Neural progenitor cell (in vitro differentiated cells): Measurements from ENCODE around the gene HERC3. TPM values are rescaled to one million over a fixed set of nuclear protein-coding genes. Genes with fewer than 3 reads are reported as not detected.

Source experiments
- DNase-seq: peaks from one replicate; pipeline ENCODE4 v3.0.0-alpha.2; 2016; ENCODE audit warnings: low spot score
- H2AFZ ChIP-seq: fragments of 200-600 bp; sonication (generic); replicated peaks from 2 replicates; pipeline ENCODE4 v1.6.1; 2016; ENCODE audit warnings: antibody characterized with exemption
- H3F3A ChIP-seq: fragments of 200-600 bp; sonication (generic); 2 replicates; pipeline ENCODE4 v1.6.1; 2016; ENCODE audit warnings: antibody characterized with exemption, low read depth
- H3K27ac ChIP-seq: fragments of 200-600 bp; sonication (generic); 2 replicates; pipeline ENCODE4 v1.5.1; 2016; ENCODE audit warnings: mild to moderate bottlenecking
- H3K27me3 ChIP-seq: fragments of 200-600 bp; sonication (generic); 2 replicates; pipeline ENCODE4 v1.6.1; 2016; ENCODE audit warnings: mild to moderate bottlenecking, moderate library complexity
- H3K36me3 ChIP-seq: fragments of 200-600 bp; sonication (generic); 2 replicates; pipeline ENCODE4 v1.5.1; 2016
- H3K4me1 ChIP-seq: fragments of 200-600 bp; sonication (generic); 2 replicates; pipeline ENCODE4 v1.6.1; 2016; ENCODE audit warnings: mixed run types
- H3K4me2 ChIP-seq: fragments of 200-600 bp; sonication (generic); 2 replicates; pipeline ENCODE4 v1.6.1; 2016
- H3K4me3 ChIP-seq: fragments of 200-600 bp; sonication (generic); 2 replicates; pipeline ENCODE4 v1.5.1; 2016
- H3K79me2 ChIP-seq: fragments of 200-600 bp; sonication (generic); 2 replicates; pipeline ENCODE4 v1.6.1; 2016; ENCODE audit warnings: low read depth
- H3K9ac ChIP-seq: fragments of 200-600 bp; sonication (generic); 2 replicates; pipeline ENCODE4 v1.6.1; 2016
- H3K9me3 ChIP-seq: fragments of 200-600 bp; sonication (generic); 2 replicates; pipeline ENCODE4 v1.5.1; 2016; ENCODE audit warnings: low read depth
- H4K20me1 ChIP-seq: fragments of 200-600 bp; sonication (generic); 2 replicates; pipeline ENCODE4 v1.6.1; 2016; ENCODE audit warnings: low read depth
- H3K27ac Mint-ChIP-seq: 3 replicates; pipeline ENCODE4 v1.8.0; 2021; ENCODE audit warnings: mixed read lengths
- H3K27me3 Mint-ChIP-seq: 2 replicates; pipeline ENCODE4 v1.8.0; 2022; ENCODE audit warnings: low read depth, mild to moderate bottlenecking, inconsistent platforms, moderate library complexity, mixed read lengths; ENCODE audit not compliant: insufficient read depth
- H3K36me3 Mint-ChIP-seq: 3 replicates; pipeline ENCODE4 v1.8.0; 2021; ENCODE audit warnings: mixed read lengths
- H3K4me1 Mint-ChIP-seq: 3 replicates; pipeline ENCODE4 v1.8.0; 2021; ENCODE audit warnings: mixed read lengths
- H3K4me3 Mint-ChIP-seq: 3 replicates; pipeline ENCODE4 v1.8.0; 2021; ENCODE audit warnings: mild to moderate bottlenecking, moderate library complexity, mixed read lengths
- H3K9me3 Mint-ChIP-seq: 3 replicates; pipeline ENCODE4 v1.8.0; 2020; ENCODE audit warnings: mixed read lengths
- CTCF ChIP-seq: fragments of 200-600 bp; sonication (generic); IDR thresholded peaks from 2 replicates; pipeline ENCODE4 v1.5.1; 2017; ENCODE audit warnings: antibody characterized with exemption, mild to moderate bottlenecking
- EZH2 ChIP-seq: fragments of 200-600 bp; sonication (generic); IDR thresholded peaks from 2 replicates; pipeline ENCODE4 v1.6.1; 2017; ENCODE audit warnings: antibody characterized with exemption, mild to moderate bottlenecking, moderate library complexity
- EZH2phosphoT487 ChIP-seq: fragments of 200-600 bp; sonication (generic); IDR thresholded peaks from 2 replicates; pipeline ENCODE4 v1.6.1; 2017; ENCODE audit warnings: antibody characterized with exemption
- total RNA-seq: library from RNA; depleted of rRNA; stranded (reverse); fragments of >200 nt; gene quantifications from 2 replicates; pipeline ENCODE4 v1.2.3, GENCODE V29; 2015; ENCODE audit warnings: low replicate concordance

The HERC3 gene
- total RNA-seq, 1 donor from 2014 or later, result 4.1 TPM

- Histone ChIP-seq H4K20me1 (no peaks in the 10 kb centered on the region), H3F3A (no peaks in the 10 kb centered on the region), H3K36me3 (no peaks in the 10 kb centered on the region), H3K4me2 (no peak overlapping the region), H3K9ac (no peak overlapping the region), H3K9me3 (no peaks in the 10 kb centered on the region), H3K79me2 (no peaks in the 10 kb centered on the region), H3K4me3 (no peak overlapping the region), H2AFZ (no peak overlapping the region), H3K27me3 (no peaks in the 10 kb centered on the region), H3K4me1 (no peaks in the 10 kb centered on the region), H3K27ac (no peak overlapping the region)
- Mint-ChIP-seq H3K4me1 (peaks cover 7% of the 10 kb centered on the region), H3K9me3 (no peaks in the 10 kb centered on the region), H3K4me3 (no peak overlapping the region), H3K36me3 (no peaks in the 10 kb centered on the region), H3K27ac (no peak overlapping the region), H3K27me3 (no peaks in the 10 kb centered on the region)
- TF ChIP-seq EZH2phosphoT487, result no peak
- no peak for TF ChIP-seq CTCF
- no peak for TF ChIP-seq EZH2
- no peak for DNase-seq
Observed at GRCh38 chr4:88570001-88570400, 22.3 kb upstream of the HERC3 start.

GRCh38 chr4:88573276-88573980 is 18.9 kb upstream of the HERC3 start:
- DNase-seq, result no peak
- no peak overlapping the region for H3K4me3 Mint-ChIP-seq
- Histone ChIP-seq H4K20me1 (no peaks in the 10 kb centered on the region), H3K4me2 (no peak overlapping the region), H3K4me1 (no peaks in the 10 kb centered on the region), H3K79me2 (no peaks in the 10 kb centered on the region), H3K36me3 (no peaks in the 10 kb centered on the region), H3K4me3 (no peak overlapping the region), H3F3A (no peaks in the 10 kb centered on the region), H3K9me3 (no peaks in the 10 kb centered on the region), H3K27me3 (no peaks in the 10 kb centered on the region), H2AFZ (peak overlapping the region; percentile 78), H3K9ac (no peak overlapping the region), H3K27ac (no peak overlapping the region)
- no peaks in the 10 kb centered on the region for H3K27me3 Mint-ChIP-seq
- no peaks in the 10 kb centered on the region for H3K36me3 Mint-ChIP-seq
- TF ChIP-seq EZH2, result no peak
- no peak for TF ChIP-seq EZH2phosphoT487
- TF ChIP-seq CTCF, result no peak
- peak overlapping the region; percentile 16 for H3K27ac Mint-ChIP-seq
- H3K4me1 Mint-ChIP-seq, result peaks cover 7% of the 10 kb centered on the region
- no peaks in the 10 kb centered on the region for H3K9me3 Mint-ChIP-seq

GRCh38 chr4:88573995-88574394 is 18.3 kb upstream of the HERC3 start:
- H3K4me2 ChIP-seq, result no peak overlapping the region
- Mint-ChIP-seq H3K27ac (peak overlapping the region; percentile 16), H3K9me3 (no peaks in the 10 kb centered on the region), H3K4me1 (peaks cover 7% of the 10 kb centered on the region), H3K4me3 (no peak overlapping the region), H3K27me3 (no peaks in the 10 kb centered on the region), H3K36me3 (no peaks in the 10 kb centered on the region)
- H3F3A ChIP-seq, result no peaks in the 10 kb centered on the region
- no peaks in the 10 kb centered on the region for H3K9me3 ChIP-seq
- H3K9ac ChIP-seq, result no peak overlapping the region
- no peak overlapping the region for H3K4me3 ChIP-seq
- DNase-seq, result peak; percentile 47
- peak overlapping the region; percentile 78 for H2AFZ ChIP-seq
- H3K27me3 ChIP-seq, result no peaks in the 10 kb centered on the region
- no peaks in the 10 kb centered on the region for H3K4me1 ChIP-seq
- no peaks in the 10 kb centered on the region for H3K36me3 ChIP-seq
- no peaks in the 10 kb centered on the region for H4K20me1 ChIP-seq
- H3K79me2 ChIP-seq, result no peaks in the 10 kb centered on the region
- H3K27ac ChIP-seq, result no peak overlapping the region
- TF ChIP-seq EZH2 (no peak), EZH2phosphoT487 (no peak), CTCF (peak; percentile 52)
